RWPE1 (cell line): Measurements from ENCODE around the gene ABCD3.

Experiments used
- CTCF ChIA-PET: fragments of 350-600 bp; sonication (Branson Sonifier 250); formaldehyde crosslinking; extraction: SDS; loops from one replicate; lab custom pipeline; 2021; lab: Yijun Ruan, JAX
- POLR2A ChIA-PET: fragments of 400-600 bp; formaldehyde crosslinking; extraction: SDS; loops from one replicate; lab custom pipeline; 2020; ENCODE audit warnings: antibody characterized with exemption; ENCODE audit not compliant: low non-redundant PET; lab: Yijun Ruan, JAX
- DNase-seq: peaks from one replicate; pipeline ENCODE4 v3.0.0; 2012; ENCODE audit warnings: low spot score
- H3K27ac ChIP-seq: fragments of 450-650 bp; 2 replicates; pipeline ENCODE4 v1.5.1; 2017
- TF ChIP-seq, protein P1 (sequence below): fragments of 450-650 bp; conservative IDR thresholded peaks from 2 replicates; pipeline ENCODE4 v1.5.1; 2017; ENCODE audit warnings: low read depth, mild to moderate bottlenecking

Gene ABCD3

GRCh38 chr1:94479682-94480081 is 61.5 kb downstream of the ABCD3 start:
- H3K27ac ChIP-seq = no peak overlapping the region
- DNase-seq = no peak
- POLR2A ChIA-PET = no interaction called here
- TF ChIP-seq, protein P1, sequence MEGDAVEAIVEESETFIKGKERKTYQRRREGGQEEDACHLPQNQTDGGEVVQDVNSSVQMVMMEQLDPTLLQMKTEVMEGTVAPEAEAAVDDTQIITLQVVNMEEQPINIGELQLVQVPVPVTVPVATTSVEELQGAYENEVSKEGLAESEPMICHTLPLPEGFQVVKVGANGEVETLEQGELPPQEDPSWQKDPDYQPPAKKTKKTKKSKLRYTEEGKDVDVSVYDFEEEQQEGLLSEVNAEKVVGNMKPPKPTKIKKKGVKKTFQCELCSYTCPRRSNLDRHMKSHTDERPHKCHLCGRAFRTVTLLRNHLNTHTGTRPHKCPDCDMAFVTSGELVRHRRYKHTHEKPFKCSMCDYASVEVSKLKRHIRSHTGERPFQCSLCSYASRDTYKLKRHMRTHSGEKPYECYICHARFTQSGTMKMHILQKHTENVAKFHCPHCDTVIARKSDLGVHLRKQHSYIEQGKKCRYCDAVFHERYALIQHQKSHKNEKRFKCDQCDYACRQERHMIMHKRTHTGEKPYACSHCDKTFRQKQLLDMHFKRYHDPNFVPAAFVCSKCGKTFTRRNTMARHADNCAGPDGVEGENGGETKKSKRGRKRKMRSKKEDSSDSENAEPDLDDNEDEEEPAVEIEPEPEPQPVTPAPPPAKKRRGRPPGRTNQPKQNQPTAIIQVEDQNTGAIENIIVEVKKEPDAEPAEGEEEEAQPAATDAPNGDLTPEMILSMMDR = no peak
- CTCF ChIA-PET = no interaction called here

GRCh38 chr1:94481473-94481933 is 63.3 kb downstream of the ABCD3 start:
- POLR2A ChIA-PET = interaction anchor here (0.5 kb wide), 1 partner anchor 301 kb away, joined by 5 read pairs; no protein-coding TSS in a partner anchor
- TF ChIP-seq, protein P1 = peak; percentile 84
- no peak overlapping the region for H3K27ac ChIP-seq
- peak; percentile 75 for DNase-seq
- CTCF ChIA-PET = interaction anchor here (0.5 to 1.6 kb wide), 11 partner anchors 11 to 322 kb away, joined by 3 to 13 read pairs (median 4); no protein-coding TSS in a partner anchor

- POLR2A ChIA-PET = no interaction called here
Observed at GRCh38 chr1:94486990-94487389, 68.8 kb downstream of the ABCD3 start.

DNA sequence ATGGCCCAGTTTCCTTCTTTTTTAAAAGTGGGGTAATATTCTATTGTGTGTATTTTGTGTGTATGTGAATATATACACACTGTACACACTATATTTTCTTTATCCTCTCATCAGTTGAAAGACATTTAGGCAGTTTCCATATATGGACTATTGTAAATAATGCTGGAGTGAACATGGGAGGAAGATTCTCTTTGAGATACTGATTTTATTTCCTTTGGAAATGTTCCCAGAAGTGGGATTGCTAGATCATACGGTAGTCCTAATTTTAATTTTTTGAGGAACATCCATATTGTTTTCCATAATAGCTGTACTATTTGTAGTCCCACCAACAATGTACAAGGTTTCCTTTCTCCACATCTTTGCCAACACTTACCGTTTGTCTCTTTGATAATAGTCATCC is 72.4 kb downstream of the ABCD3 start:
- ChIA-PET POLR2A (no interaction called here), CTCF (no interaction called here)
- no peak overlapping the region for H3K27ac ChIP-seq
- TF ChIP-seq, protein P1 = no peak
- DNase-seq = no peak

More at GRCh38 chr1:94486990-94487389, 68.8 kb downstream of the ABCD3 start:
- TF ChIP-seq, protein P1 = no peak
- DNase-seq = no peak
- CTCF ChIA-PET = no interaction called here
- no peak overlapping the region for H3K27ac ChIP-seq

- POLR2A ChIA-PET = interaction anchor here (0.6 kb wide), 1 partner anchor 129 kb away, joined by 5 read pairs; no protein-coding TSS in a partner anchor
- DNase-seq = no peak
- CTCF ChIA-PET = interaction anchor here (0.6 kb wide), 1 partner anchor 547 kb away, joined by 4 read pairs; no protein-coding TSS in a partner anchor
- no peak overlapping the region for H3K27ac ChIP-seq
- TF ChIP-seq, protein P1 = no peak
Observed at GRCh38 chr1:94496076-94496755, 78.0 kb downstream of the ABCD3 start.

DNA sequence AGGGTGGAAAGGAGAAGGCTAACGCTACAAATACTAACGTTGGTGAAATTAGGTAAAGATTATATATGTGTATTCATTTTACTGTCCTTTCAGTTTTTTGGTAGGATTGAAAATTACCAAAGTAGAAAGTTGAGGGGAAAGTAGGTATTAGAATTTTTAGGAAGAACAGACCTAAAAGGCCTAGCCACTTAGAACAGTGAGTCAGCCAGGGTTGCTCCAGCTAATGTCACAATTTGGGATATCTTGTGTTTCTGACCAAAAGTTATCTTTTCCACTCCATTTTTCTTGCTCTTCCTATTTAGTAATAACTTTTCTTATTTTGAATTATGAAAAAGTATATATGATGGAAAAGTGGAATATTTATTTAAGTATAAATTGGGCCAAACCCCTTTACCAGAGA is 83.2 kb downstream of the ABCD3 start:
- ChIA-PET POLR2A (no interaction called here), CTCF (interaction anchor here (0.6 kb wide), 2 partner anchors 13 to 311 kb away, joined by 3 read pairs; no protein-coding TSS in a partner anchor)
- TF ChIP-seq, protein P1 = no peak
- no peak for DNase-seq
- no peak overlapping the region for H3K27ac ChIP-seq
